ENCODE data around the gene TSC22D2. TPM values are rescaled to one million over a fixed set of nuclear protein-coding genes. Genes with fewer than 3 reads are reported as not detected.

TSC22D2 gene
- total RNA-seq, 4 donors from 2014 or later: 19.8 to 59.7 (median 29.5) TPM

DNA sequence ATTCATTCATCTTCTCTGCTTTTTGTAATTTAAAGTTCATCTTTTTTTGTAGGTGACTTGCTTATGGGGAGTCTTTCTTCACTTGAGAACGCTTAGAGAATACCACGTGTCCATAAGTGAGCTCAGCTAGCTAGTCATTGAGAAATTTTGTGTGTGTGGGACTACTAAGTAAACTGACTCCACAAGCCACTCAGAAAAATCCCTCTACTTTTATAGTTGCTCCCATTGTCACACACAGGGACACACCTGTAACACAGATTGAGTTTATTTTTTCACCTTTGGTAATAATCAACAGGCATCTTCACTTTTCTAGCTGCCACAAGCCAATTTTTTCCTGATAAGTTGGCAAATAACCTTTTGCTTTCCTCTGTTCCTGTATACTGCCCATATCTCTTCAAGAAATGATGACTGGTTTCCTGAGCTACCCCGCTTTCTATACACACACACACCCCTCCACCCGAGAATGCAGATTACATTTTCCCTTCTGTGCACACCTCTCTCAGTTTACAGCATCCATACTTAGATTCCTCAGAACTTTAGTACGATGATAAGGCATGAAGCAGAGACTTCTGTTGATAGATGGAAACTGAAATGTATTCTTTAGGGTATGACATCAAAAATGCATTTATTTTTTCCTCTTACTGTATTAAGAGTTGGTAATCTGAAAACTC is 4.6 kb downstream of the TSC22D2 start:
- in situ Hi-C loops (cut with MboI; ENCODE audit: low pct_ligation_motif_present in 1 of 4, low pct_unique_long_range_greater_than_20kb in 1 of 4, low sequenced_read_pairs in 3 of 4): loop anchor here in 1 of 4 donors (25.0 kb wide), 1 partner anchor 450 kb away; the partner anchor contains the start of gene PFN2
- Histone ChIP-seq H3K4me1 (peaks cover 23 to 59% (median 50%) of the 10 kb centered on the region in 4 donors), H3K27ac (peak overlapping the region in 3 of 4 donors; percentile 4 to 100 (median 100)), H3K4me3 (peak overlapping the region; percentile 15 to 90 (median 71)), H3K27me3 (no peaks in the 10 kb centered on the region), H3K9me3 (no peaks in the 10 kb centered on the region), H3K36me3 (peaks cover 0 to 5% (median 0%) of the 10 kb centered on the region in 4 donors)
- WGBS, 2 donors (ENCODE audit: low coverage in 1 of 2): 1 to 3% methylated on average over 5 of the region's 5 CpGs
- no peak for DNase-seq
- TF ChIP-seq POLR2AphosphoS5 (IDR thresholded peaks at IDR 0.05): no peak
- TF ChIP-seq, protein P1, sequence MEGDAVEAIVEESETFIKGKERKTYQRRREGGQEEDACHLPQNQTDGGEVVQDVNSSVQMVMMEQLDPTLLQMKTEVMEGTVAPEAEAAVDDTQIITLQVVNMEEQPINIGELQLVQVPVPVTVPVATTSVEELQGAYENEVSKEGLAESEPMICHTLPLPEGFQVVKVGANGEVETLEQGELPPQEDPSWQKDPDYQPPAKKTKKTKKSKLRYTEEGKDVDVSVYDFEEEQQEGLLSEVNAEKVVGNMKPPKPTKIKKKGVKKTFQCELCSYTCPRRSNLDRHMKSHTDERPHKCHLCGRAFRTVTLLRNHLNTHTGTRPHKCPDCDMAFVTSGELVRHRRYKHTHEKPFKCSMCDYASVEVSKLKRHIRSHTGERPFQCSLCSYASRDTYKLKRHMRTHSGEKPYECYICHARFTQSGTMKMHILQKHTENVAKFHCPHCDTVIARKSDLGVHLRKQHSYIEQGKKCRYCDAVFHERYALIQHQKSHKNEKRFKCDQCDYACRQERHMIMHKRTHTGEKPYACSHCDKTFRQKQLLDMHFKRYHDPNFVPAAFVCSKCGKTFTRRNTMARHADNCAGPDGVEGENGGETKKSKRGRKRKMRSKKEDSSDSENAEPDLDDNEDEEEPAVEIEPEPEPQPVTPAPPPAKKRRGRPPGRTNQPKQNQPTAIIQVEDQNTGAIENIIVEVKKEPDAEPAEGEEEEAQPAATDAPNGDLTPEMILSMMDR (IDR thresholded peaks at IDR 0.05): no peak
- TF ChIP-seq POLR2A (IDR thresholded peaks at IDR 0.05): no peak
- TF ChIP-seq EP300 (IDR thresholded peaks at IDR 0.05; ENCODE audit: low read depth): no peak
- intact Hi-C loops (cut with DNase I; ENCODE audit: low total_unique reads): no loop called here

DNA sequence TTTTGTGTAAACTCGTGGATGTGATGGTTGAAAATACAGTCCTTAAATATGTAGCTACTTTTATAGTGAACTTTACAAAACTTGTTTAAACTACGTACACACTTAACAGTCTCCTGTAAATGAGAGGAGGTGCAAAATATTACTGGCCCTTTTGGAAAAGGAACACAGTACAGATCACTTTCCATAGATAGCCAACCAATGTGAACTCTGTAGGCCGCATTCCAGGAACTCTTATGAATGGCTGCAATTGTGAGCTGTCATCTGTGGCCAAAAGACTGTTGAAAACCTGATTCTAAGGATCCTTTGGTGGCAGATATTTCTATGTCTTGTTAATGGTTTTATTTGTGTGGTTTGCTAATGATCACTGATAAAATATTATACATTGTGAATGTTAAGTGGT is 6.2 kb downstream of the TSC22D2 start:
- no peaks in the 10 kb centered on the region for H3K9me3 ChIP-seq
- no peaks in the 10 kb centered on the region for H3K27me3 ChIP-seq
- intact Hi-C loops (cut with DNase I; ENCODE audit: low total_unique reads) (no loop called here), in situ Hi-C loops (cut with MboI; ENCODE audit: low pct_ligation_motif_present in 1 of 4, low pct_unique_long_range_greater_than_20kb in 1 of 4, low sequenced_read_pairs in 3 of 4) (loop anchor here in 1 of 4 donors (25.0 kb wide), 1 partner anchor 452 kb away; the partner anchor contains the start of gene PFN2)
- H3K4me3 ChIP-seq: peak overlapping the region in 2 of 4 donors; percentile 1 to 60
- DNase-seq: no peak
- peak overlapping the region in 1 of 4 donors; percentile 12 for H3K27ac ChIP-seq
- TF ChIP-seq, protein P1 (IDR thresholded peaks at IDR 0.05): no peak
- no peak for TF ChIP-seq POLR2A (IDR thresholded peaks at IDR 0.05)
- no peak for TF ChIP-seq EP300 (IDR thresholded peaks at IDR 0.05; ENCODE audit: low read depth)
- no peak for TF ChIP-seq POLR2AphosphoS5 (IDR thresholded peaks at IDR 0.05)
- H3K4me1 ChIP-seq: peaks cover 23 to 74% (median 55%) of the 10 kb centered on the region in 4 donors
- H3K36me3 ChIP-seq: peaks cover 0 to 5% (median 0%) of the 10 kb centered on the region in 4 donors
- 4 to 14% methylated on average over 3 of the region's 3 CpGs for WGBS, 2 donors (ENCODE audit: low coverage in 1 of 2)

DNA sequence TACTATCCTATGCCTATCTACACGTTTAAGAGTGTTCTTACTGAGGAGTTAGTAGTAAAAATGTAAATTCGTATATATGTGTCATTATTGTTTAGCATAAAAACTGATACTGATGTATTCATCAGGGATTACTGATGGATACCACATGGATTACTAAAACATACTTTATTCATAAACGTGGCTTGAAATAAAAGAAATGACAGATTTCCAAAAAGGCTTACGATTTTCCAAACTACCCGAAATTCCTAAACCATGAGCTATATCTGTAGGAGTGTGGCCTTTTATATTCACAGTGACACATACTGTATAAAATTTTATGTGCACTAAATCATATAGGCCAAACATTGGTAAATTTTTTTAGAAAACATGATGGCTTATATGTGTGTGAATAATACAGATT is 6.9 kb downstream of the TSC22D2 start:
- in situ Hi-C loops (cut with MboI; ENCODE audit: low pct_ligation_motif_present in 1 of 4, low pct_unique_long_range_greater_than_20kb in 1 of 4, low sequenced_read_pairs in 3 of 4): loop anchor here in 1 of 4 donors (25.0 kb wide), 1 partner anchor 453 kb away; the partner anchor contains the start of gene PFN2
- WGBS, 2 donors (ENCODE audit: low coverage in 1 of 2): 50 to 59% methylated on average over 5 of the region's 5 CpGs
- DNase-seq: no peak
- intact Hi-C loops (cut with DNase I; ENCODE audit: low total_unique reads): no loop called here
- H3K36me3 ChIP-seq: peaks cover 0 to 5% (median 0%) of the 10 kb centered on the region in 4 donors
- H3K9me3 ChIP-seq: no peaks in the 10 kb centered on the region
- H3K4me3 ChIP-seq: peak overlapping the region in 2 of 4 donors; percentile 1 to 60
- TF ChIP-seq POLR2AphosphoS5 (IDR thresholded peaks at IDR 0.05) (no peak), POLR2A (IDR thresholded peaks at IDR 0.05) (no peak), EP300 (IDR thresholded peaks at IDR 0.05; ENCODE audit: low read depth) (no peak)
- TF ChIP-seq, protein P1 (IDR thresholded peaks at IDR 0.05): no peak
- no peaks in the 10 kb centered on the region for H3K27me3 ChIP-seq
- peaks cover 23 to 81% (median 60%) of the 10 kb centered on the region in 4 donors for H3K4me1 ChIP-seq
- H3K27ac ChIP-seq: peak overlapping the region in 1 of 4 donors; percentile 12

DNA sequence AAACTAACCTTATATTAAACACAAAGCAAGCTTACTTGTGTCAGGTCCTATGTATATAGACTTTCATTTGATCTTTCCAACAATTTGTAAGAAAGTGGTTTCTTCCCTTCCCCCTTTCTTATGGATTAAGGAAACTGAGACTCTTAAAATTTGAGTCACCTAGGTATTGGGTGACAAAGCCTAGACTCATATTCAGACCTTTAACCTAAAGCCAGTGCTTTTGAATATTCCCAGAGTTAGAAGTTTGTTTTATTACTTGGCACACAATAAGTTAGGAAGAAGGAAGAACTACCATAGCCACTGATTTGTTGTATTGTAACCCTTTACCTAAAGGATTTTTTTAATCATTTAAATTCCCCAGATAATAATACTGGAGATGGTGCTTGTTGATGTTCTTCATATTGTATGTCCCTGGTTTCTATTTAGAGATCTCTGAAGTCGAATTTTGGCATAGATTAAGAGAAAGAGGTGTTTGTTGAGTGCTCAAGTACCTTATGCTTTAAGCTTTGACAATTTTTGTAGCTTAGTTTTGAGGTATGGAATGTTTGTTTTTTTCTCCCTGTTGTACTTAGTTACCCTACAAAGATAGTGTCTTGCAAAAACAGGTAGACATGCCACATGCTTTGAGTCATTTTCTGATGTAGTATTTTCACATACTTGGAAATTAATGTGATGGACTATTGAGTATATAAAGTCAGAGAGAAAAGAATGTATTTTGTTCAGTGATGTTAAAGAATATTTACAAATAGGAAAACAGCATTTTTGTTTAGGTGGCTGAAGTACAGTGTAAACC is 11.2 kb downstream of the TSC22D2 start:
- no peak for DNase-seq

More for the DNA sequence above, 11.2 kb downstream of the TSC22D2 start:
- no peak overlapping the region for H3K27ac ChIP-seq
- H3K4me3 ChIP-seq: no peak overlapping the region
- in situ Hi-C loops (cut with MboI; ENCODE audit: low pct_ligation_motif_present in 1 of 4, low pct_unique_long_range_greater_than_20kb in 1 of 4, low sequenced_read_pairs in 3 of 4) (loop anchor here in 1 of 4 donors (25.0 kb wide), 1 partner anchor 457 kb away; the partner anchor contains the start of gene PFN2), intact Hi-C loops (cut with DNase I; ENCODE audit: low total_unique reads) (no loop called here)
- no peak for TF ChIP-seq POLR2A (IDR thresholded peaks at IDR 0.05)
- TF ChIP-seq, protein P1 (IDR thresholded peaks at IDR 0.05): no peak
- peaks cover 15 to 77% (median 49%) of the 10 kb centered on the region in 4 donors for H3K4me1 ChIP-seq
- WGBS, 2 donors (ENCODE audit: low coverage in 1 of 2): 40 to 55% methylated on average over 1 of the region's 1 CpG
- no peaks in the 10 kb centered on the region for H3K9me3 ChIP-seq
- H3K27me3 ChIP-seq: no peaks in the 10 kb centered on the region
- H3K36me3 ChIP-seq: peaks cover 0 to 5% (median 0%) of the 10 kb centered on the region in 4 donors
